Right ventricle myocardium inferior (tissue), 1 donor: ENCODE data around the gene RAB40B. TPM values are rescaled to one million over a fixed set of nuclear protein-coding genes. Genes with fewer than 3 reads are reported as not detected.

Experiments
- ATAC-seq: fragments of 200-7000 bp; cut with Tn5 transposase; one replicate; pipeline ENCODE4 v1.9.1; 2020; ENCODE audit warnings: mild to moderate bottlenecking, moderate library complexity
- DNase-seq: peaks from one replicate; pipeline ENCODE4 v3.0.0; 2021; ENCODE audit errors: missing footprints
- intact Hi-C: fragments of 100-400 bp; cut with DNase I; formaldehyde crosslinking; loops from one replicate; pipeline ENCODE4 v1.11.0; 2022
- total RNA-seq: library from RNA; stranded (reverse); fragmentation: NEBNext Ultra II Directional; extraction: Animal tissue kit (Norgen Biotek cat#: 25700); gene quantifications from one replicate; pipeline ENCODE4 v1.2.1, GENCODE V29; 2021
- donor health status: DM: no; HTN: yes; CAD: no; lungs with severe emphysema.

Gene RAB40B
- total RNA-seq, 1 donor from 2014 or later, result 19.9 TPM

DNA sequence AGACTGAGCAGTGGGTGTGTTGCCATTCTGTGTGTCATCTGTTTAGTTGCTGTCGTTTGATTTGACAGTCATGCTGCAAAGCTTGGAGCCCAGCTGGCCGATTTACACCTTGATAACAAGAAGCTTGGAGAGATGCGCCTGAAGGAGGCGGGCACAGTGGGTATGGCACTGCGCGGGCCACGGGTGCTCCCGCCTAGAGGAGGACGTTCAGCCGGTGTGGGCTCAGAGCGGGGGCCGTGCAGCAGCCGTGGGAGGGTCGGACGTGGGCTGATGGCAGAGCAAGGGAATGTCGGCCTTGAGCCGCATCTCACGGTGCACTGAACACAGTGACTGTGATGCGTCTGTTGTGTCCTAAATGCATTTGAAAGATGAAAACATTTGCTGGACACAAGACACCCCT lies 21.7 kb upstream of the RAB40B start:
- intact Hi-C loops, result no loop called here
- DNase-seq, result peak; percentile 45

DNA sequence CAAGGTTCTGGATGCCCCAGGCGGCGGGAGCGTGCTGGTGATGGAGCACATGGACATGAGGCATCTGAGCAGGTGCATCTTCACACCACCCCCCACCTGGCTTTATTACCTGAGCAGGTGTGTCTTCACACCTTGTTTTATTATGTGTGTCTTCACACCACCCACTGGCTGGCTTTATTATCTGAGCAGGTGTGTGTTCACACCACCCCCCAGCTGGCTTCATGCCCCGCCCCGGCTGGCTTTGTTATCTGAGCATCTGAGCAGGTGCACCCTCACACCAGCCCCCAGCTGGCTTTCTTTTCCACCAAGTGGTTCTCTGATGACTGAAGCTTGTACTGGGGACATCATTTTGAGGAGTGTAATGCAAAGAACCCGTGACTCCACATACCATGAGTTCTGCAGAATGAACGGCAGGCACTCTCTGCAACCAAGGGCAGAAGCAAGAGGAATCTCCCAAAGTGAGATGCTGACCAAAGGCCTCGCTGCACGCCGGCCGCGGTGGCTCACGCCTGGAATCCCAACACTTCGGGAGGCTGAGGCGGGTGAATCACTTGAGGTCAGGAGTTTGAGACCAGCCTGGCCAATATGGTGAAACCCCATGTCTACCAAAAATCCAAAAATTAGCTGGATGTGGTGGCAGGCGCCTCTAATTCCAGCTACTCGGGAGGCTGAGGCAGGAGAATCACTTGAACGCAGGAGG lies 20.6 kb upstream of the RAB40B start:
- intact Hi-C loops, result no loop called here
- ATAC-seq (no peak), DNase-seq (peak; percentile 41)

More for the DNA sequence above, 21.7 kb upstream of the RAB40B start:
- ATAC-seq, result no peak

DNA sequence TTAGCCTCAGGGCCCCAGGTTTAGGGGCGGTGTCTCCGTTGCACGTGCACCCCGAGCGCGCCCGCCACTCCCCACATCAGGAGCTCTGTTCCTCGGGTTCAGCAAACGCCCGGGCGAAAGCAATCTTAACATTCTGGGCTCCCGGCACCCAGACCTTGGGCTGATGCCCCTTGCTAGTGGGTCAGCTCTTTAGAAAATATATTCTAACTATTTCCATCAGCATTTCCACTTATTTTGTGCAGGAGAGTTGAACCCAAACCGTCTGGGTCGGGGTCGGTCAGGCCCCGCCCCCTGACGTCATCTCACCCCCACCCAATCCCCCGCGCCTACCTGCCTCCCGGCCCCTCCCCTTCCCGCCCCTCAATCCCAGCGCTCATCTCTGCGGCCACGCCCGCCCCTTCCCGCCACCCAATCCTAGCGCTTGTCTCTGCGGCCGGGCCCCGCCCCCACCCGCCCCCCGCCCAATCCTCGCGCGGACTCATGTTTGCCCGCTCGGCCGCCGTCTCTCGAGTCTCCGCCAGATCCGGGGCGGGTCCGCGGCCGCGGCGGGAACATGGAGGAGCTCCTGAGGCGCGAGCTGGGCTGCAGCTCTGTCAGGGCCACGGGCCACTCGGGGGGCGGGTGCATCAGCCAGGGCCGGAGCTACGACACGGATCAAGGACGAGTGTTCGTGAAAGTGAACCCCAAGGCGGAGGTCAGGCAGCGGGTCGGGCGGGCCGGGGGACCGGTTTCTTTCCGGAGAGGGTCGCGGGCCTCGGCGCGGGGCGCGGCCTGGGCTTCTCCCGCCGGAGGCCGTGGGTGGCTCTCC lies 17.9 kb upstream of the RAB40B start, which contains the start of gene FN3KRP:
Gene FN3KRP (plus strand): TSS at position 504 of the 808 bp plus-strand sequence. CDS start 50 bp downstream, at position 554.
- ATAC-seq, result peak; percentile 97
- peak; percentile 98 for DNase-seq
- intact Hi-C loops, result no loop called here

DNA sequence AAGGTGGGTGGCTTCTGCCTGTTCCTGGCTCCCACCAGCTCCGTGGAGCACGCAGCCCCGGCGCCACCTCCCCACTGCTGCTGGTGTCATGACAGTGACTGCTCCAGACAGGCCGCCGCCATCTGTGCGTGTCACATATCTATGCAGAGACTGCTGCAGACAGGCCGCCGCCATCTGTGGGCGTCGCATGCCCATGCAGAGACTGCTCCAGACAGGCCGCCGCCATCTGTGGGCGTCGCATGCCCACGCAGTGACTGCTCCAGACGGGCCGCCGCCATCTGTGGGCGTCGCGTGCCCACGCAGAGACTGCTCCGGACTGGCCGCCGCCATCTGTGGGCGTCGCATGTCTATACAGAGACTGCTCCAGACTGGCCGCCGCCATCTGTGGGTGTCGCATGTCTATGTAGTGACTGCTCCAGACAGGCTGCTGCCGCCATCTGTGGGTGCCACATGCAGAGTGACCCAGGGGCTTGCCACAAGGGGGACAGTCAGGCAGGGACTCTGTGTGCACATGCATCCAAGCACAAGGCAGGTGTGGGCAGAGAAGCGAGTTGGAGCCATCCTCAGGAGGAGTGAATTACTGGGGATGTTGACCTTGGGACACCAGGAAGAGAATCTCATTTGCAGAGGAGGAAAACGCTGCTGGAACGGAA lies 14.7 kb upstream of the RAB40B start:
- ATAC-seq (no peak), DNase-seq (no peak)
- intact Hi-C loops, result no loop called here

DNA sequence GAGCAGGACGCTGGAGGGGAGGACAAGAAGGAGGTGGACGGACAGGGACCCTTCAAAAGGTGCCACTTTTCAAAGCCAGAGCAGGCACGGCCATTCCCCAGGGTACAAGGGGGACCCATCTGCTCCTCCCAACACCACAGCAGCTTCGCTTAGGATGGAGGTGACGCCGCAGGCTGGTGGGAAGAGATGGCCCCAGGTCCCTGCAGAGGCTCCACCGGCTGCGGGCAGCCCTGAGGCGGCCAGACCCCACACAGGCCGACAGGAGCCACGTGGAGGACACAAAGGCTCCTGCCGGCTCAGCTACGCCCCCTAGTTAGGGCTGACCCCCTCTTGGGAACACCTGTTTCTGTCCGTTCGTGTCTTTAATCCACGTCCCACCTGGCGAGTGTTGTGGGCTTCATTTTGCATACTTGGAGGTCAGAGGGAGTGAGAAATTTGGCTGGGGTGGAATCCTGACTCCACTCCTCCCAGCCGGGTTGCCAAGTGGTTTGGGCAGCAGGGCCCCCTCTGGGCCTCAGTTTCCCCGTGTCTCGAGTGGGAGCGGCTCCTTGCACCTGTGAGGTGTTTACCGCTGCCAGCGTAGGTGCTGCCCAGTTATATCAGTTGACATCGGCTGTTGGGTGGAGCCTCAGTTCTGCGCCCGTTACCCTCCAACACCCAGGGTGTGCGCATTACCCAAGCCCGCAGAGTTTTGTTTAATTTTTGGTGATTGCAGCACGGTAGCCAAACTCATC lies 12.2 kb upstream of the RAB40B start:
- DNase-seq (no peak), ATAC-seq (no peak)
- intact Hi-C loops, result no loop called here

DNA sequence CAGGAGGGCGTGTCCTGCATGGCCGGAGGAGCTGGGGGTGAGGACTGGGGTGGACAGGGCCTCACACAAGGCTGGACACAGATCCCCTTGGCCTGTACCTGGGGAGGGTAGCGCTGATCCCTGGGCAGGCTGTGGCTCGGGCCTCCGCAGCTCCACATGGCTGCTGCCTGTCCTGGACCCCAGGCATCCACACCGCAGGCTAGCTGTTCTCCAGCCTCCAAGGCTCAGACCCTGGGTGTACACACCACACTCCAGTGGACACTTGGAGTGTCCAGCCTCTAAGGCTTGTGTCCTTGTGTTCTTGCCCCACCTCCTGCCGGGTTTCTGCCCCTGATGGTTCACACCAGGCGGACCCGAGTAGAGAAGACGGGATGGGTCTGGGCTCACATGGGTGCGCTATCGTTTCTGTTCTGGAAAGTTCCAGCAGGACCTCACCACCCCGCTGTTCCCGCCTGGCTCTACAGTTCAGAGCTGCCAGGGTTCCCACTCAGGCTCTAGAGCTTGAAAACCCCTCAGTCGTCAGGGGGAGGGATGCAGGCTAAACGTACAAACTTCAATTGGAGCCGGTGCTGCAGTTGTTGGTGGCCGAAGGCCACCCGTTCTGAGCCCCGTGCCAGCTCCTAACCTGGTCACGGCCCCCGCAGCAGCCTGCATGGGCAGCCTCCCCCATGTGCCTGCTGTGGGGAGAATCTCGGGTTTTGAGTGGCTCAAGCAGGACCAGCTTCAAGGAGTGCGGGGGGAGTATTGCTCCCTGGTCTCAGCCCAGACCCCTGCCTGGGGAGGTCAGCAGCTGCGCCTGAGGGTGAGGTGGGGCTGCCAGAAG lies 11.4 kb upstream of the RAB40B start:
- DNase-seq (no peak), ATAC-seq (no peak)
- intact Hi-C loops, result no loop called here

DNA sequence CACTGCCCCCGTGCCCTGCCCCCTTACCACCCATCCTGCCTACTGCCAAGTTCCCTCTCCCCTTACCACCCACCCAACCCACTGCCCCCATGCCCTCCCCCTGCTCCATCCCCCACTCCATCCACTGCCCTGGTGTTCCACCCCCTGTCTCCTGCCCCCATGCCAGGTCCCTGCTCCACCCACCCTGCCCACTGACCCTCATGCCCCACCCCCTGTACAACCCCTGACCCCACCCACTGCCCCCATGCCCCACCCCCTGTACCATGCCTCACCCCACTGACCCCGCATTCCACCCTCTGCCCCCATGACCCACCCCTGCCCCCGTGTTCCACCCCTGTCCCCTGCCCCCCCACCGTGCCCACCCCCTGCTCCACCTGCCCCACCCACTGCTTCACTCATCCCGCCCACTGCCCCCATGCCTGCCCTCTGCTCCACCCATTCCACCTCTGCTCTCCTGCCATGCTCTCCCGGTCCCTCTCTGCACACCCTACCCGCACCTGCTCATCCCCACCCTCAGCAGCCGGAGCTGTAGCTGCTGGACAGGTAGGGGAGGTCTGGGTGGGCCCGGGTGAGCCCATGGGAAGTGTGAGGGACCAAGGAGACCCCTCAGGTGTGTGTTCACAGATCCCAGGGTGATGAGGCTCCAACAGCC lies 10.7 kb upstream of the RAB40B start:
- intact Hi-C loops, result no loop called here
- ATAC-seq (no peak), DNase-seq (no peak)

DNA sequence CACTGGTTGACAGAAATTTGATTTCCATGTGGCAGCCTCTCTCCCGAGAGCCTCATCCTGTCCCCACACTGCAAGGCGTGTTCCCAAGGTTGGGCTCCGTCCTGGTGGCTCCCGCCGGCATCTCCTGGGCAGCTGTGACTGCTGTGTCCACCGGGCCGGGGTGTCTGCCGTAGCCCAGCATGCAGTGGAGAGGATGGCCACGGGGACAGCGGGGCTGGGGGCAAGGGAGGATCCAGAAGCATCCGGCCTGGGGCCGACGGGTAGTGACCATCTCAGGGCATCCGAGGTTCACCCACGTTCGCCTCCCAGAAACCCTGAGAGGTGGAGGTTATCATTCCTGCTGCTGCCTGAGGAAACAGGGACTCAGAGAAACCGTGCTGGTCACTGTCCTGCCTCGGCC lies 7.3 kb upstream of the RAB40B start:
- DNase-seq, result no peak
- intact Hi-C loops, result no loop called here

DNA sequence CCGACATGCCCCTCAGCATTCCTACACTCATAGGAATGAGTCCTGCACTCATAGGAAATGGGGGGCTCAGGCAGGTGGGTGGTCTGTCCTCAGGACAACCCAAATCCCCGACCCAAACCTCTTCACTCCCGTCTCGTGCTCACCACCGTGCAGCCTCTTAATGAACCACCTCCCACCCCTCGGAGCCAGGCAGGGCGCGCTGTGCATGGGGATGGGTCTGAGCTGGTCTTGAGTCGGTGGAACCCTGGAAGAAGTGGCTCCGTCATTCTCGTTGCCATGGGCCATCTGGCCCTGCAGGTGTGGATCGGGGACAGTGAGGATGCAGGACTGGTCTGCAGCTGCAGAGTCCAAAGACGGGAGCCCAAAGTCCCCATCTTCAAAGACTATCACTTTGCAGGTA lies 6.4 kb upstream of the RAB40B start:
- ATAC-seq, result no peak
- intact Hi-C loops, result no loop called here
- DNase-seq, result no peak

More for the DNA sequence above, 7.3 kb upstream of the RAB40B start:
- ATAC-seq, result no peak

DNA sequence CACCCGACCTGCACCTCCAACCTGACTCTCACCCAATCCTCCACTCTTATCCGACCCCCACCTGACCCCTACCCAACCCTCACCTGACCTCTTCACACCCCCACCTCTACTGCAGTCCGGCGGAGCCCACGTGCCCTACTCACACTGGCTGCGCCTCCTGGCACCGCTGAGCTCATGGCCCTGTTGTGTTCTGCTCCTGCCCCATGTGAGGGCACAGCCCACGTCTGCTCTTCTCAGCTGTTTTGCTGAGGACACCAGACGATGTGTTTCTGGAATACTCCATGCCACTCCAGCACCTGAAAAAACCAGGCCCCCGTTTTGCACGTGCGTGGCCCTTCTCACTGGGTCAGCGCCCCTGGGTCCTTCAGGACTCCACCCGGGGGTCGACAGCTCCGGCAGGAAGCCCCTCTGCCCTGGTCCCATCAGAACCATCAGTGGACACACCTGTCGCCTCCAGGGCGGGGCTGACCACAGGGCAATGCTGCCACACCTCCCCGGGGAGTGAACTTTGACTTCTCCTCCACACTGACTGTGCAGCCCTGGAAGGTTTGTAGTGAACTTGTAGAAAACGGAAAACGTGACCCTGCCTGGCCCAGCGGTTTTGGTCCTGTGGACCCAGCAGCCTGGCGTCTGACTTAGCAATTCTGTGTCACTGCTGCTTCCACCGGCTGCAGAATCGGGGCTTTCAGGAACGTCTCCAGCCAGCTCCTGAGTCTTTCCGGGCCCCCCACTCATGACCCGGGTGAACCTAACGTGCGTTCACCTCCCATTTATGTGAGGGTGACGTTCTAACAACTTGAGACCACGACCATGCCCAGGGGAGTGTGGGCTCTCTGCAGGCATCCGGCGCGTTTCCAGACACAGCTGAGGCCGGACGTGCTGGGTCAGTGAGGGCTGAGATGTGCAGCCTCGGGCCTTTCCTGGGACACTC lies 5.7 kb upstream of the RAB40B start:
- intact Hi-C loops, result no loop called here
- DNase-seq, result no peak

DNA sequence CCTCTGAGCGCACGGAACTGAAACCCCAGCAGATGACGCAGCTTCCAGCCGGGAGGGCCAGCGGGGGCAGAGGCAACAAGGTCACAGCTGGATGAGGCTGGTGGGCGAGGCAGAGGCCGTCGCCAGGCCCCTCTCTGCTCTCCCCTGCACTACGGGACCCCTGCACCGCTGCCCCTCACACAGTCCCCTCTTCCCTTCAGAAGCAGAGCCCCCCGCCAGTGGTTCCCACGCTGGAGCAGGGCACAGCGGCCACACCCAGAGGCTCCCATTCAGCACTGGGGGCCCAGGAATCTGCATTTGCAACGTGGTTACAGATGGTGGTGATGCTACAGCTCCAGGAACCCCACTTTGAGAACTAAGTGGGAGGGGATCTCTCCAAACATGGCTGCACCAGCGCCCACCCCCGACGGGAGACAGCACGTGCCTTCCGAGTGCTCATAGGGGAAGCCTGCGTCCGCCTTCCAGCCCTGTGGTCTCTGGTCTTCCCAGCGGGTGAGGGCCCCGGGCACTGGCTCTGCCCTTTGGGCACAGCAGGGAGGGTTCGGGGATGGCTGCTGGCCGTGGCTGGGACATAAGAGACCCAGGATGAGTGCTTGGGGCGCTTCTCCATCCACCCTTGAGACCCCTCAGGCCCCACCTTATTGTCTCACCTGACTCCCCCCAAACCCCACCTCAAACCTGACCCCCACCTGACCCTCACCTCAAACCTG lies 4.7 kb upstream of the RAB40B start:
- DNase-seq (no peak), ATAC-seq (no peak)
- intact Hi-C loops, result no loop called here

More for the DNA sequence above, 5.7 kb upstream of the RAB40B start:
- ATAC-seq, result no peak

DNA sequence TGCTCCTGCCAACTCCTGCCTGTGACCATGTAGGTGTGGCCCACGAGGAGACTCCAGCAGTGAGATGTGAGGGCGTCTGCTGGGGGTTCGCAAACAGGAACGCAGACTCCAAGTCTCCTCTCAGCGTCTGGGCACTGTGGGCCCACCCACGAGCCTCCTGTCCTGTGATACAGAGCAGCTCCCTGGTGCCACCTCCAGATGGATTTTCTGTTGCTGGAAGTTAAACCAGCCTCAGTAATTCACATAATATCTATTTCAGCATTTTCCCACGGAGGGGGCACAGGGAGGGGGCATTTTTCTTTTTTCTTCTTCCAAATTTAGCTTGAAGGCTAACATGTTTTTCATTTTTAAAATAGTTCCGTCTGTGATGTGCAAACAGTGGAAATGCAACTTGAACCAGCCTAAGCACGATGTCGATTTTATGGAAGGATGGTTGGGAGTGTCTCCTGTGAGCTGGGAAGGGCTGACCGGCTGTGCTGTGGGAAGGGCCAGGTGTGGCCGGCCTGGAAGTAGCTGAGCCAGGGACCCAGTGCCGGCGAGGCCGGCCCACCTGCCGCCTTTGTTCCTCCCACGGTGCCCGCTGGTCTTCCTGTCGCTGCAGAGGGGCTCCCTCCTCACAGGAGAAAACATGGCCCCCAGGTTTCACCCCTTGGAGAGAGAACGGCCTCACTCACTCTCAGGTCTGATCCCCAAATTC lies 3.9 kb upstream of the RAB40B start:
- ATAC-seq (no peak), DNase-seq (no peak)
- intact Hi-C loops, result no loop called here

DNA sequence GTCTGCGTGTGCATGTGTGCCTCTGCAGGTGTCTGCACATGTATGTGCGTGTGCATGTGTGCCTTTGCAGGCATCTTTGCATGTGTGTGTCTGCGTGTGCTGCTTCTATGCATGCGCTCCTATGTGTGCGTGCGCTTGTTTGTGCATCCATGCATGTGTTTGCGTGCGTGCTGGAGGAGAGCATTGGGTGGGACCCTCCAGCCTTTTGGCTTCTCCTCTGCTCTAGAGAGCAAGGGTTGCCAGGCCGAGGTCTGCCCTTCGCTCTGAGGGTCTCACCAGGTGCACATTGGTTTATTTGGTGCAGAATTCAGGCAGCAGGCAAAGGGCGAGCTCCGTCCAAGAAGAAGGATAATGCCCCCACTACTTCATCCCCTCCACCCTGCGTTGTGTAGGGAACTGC lies 1.1 kb upstream of the RAB40B start:
- ATAC-seq (no peak), DNase-seq (no peak)
- intact Hi-C loops, result loop anchor here (5.0 kb wide), 1 partner anchor 52 kb away; the partner anchor contains the start of gene WDR45B

DNA sequence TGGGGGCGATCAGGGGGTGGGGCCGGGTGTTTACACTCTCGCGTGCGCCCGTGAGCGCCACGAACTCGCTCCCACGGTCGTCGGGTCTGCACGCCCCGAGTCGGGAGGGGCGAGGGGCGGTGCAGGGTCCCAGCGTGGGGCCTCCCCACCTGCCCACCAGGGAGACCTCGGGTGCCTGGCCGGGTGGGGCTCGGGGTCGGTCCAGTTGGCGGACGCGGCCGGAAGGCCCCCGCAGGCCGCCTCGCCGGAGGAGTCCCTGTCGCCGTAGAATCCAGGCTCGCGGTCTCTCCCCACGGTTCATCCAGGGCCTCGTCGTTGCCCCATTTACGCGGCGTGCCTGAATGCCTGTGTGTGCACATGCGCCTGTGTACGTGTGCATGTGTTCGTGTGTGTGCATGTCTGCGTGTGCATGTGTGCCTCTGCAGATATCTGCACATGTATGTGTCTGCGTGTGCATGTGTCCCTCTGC lies 510 bp upstream of the RAB40B start:
- DNase-seq (no peak), ATAC-seq (no peak)
- intact Hi-C loops, result loop anchor here (5.0 kb wide), 1 partner anchor 52 kb away; the partner anchor contains the start of gene WDR45B

DNA sequence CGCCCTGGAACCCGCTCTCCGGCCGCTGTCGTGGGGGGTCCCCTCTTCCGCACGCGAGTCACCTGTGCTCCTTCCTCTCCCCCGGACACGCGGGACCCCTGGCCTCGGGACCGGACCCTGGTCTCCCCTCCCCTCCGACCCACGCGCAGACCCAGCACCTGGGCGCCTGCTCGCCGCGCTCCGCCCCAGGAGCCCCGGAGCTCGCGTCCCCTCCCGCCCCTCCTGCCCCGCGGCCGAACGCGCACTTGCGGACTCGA lies 762 bp downstream of the RAB40B start:
- ATAC-seq (no peak), DNase-seq (no peak)
- intact Hi-C loops, result loop anchor here (5.0 kb wide), 1 partner anchor 50 kb away; the partner anchor contains the start of gene WDR45B
